ENCODE measurements around the gene BLOC1S3.

- TF ChIP-seq CTCF (conservative IDR thresholded peaks at IDR 0.05; ENCODE audit: low read length) (peak; percentile 28; the same call in 1 of the 2 replicates), EZH2phosphoT487 (IDR thresholded peaks at IDR 0.05; ENCODE audit: borderline replicate concordance, low read depth, low read length) (no peak)
Observed at GRCh38 chr19:45200568-45200967, 22.0 kb downstream of the BLOC1S3 start.

Data from OCI-LY7 (cell line).